Gastroesophageal sphincter (tissue), 3 donors: ENCODE results near the gene PTPRN2.

ENCODE experiments used
- EP300 ChIP-seq: sonication (generic); formaldehyde crosslinking; IDR thresholded peaks from one replicate; pipeline ENCODE4 v1.6.1; 2017; ENCODE audit warnings: antibody characterized with exemption, mild to moderate bottlenecking
- POLR2A ChIP-seq, 2 donors: fragments of 450-650 bp; IDR thresholded peaks; one replicate each; pipeline ENCODE4 v1.6.1; 2017; ENCODE audit warnings: antibody characterized with exemption in 2 of 2, mild to moderate bottlenecking in 2 of 2, moderate library complexity in 1 of 2
- TF ChIP-seq, protein P1 (sequence below), 4 experiments: fragments of 200-600 bp in 2 of 4; fragments of 450-650 bp in 2 of 4; sonication (generic) in 1 of 4; IDR thresholded peaks; one replicate each; pipeline ENCODE4 v1.5.1; 2017 to 2019; ENCODE audit warnings: antibody characterized with exemption in 4 of 4, mild to moderate bottlenecking in 2 of 4, moderate library complexity in 2 of 4

DNA sequence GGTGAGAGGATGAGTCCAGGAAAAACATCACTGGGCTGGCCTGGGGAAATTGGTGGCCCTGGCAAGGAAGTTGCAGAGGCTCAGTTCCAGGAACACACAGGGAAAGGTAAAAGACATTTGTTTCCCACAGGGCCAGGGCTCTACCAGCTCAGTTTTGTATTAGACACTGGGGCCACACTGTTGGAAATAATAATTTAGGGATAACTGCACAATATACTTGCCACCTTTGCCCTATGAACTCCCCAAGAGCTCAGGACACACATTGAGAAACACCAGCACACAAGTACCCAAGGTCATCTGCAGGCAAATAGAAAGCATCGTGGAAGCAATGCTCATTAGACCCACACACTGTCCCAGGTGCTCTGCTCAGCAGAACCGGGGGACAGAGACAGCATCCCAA is 617.6 kb downstream of the PTPRN2 start:
- TF ChIP-seq, protein P1, sequence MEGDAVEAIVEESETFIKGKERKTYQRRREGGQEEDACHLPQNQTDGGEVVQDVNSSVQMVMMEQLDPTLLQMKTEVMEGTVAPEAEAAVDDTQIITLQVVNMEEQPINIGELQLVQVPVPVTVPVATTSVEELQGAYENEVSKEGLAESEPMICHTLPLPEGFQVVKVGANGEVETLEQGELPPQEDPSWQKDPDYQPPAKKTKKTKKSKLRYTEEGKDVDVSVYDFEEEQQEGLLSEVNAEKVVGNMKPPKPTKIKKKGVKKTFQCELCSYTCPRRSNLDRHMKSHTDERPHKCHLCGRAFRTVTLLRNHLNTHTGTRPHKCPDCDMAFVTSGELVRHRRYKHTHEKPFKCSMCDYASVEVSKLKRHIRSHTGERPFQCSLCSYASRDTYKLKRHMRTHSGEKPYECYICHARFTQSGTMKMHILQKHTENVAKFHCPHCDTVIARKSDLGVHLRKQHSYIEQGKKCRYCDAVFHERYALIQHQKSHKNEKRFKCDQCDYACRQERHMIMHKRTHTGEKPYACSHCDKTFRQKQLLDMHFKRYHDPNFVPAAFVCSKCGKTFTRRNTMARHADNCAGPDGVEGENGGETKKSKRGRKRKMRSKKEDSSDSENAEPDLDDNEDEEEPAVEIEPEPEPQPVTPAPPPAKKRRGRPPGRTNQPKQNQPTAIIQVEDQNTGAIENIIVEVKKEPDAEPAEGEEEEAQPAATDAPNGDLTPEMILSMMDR (IDR thresholded peaks at IDR 0.05): no peak
- no peak for TF ChIP-seq POLR2A (IDR thresholded peaks at IDR 0.05)
- no peak for TF ChIP-seq EP300
